Measurements from ENCODE around the gene BACH2.
"Not testable (repeated sequence)": the region's sequence is repeated elsewhere in the genome, so short reads cannot be mapped to it uniquely, and the experiment has no call there.

The BACH2 gene

DNA sequence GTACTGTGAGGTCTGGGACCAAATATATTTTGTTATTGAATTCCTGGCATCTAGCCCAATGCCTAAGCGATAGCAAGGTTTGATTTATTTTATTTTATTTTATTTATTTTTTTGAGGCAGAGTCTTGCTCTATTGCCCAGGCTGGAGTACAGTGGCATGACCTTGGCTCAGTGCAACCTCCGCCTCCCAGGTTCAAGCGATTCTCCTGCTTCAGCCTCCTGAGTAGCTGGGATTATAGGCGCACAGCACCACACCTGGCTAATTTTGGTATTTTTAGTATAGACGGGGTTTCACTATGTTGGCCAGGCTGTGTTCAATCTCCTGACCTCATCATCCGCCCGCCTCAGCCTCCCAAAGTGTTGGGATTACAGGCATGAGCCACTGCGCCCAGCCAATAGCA, 404.1 kb downstream of the BACH2 start:
- peaks cover 10% of the 10 kb centered on the region for H3K4me1 ChIP-seq
- not testable (repeated sequence) for DNase-seq (ENCODE audit: low spot score in 2 of 2)

DNA sequence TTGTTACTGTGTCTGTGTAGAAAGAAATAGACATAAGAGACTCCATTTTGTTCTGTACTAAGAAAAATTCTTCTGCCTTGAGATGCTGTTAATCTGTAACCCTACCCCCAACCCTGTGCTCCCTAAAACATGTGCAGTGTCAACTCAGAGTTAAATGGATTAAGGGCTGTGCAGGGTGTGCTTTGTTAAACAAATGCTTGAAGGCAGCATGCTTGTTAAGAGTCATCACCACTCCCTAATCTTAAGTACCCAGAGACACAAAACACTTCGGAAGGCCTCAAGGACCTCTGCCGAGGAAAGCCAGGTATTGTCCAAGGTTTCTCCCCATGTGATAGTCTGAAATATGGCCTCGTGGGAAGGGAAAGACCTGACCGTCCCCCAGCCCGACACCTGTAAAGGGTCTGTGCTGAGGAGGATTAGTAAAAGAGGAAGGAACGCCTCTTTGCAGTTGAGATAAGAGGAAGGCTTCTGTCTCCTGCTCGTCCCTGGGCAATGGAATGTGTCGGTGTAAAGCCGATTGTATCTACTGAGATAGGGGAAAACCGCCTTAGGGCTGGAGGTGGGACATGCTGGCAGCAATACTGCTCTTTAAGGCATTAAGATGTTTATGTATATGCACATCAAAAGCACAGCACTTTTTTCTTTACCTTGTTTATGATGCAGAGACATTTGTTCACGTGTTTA, 405.7 kb downstream of the BACH2 start:
- H3K4me1 ChIP-seq = peaks cover 10% of the 10 kb centered on the region
- DNase-seq (ENCODE audit: low spot score in 2 of 2) = peak; percentile 56 to 59
- H3K36me3 ChIP-seq (replicated peaks); H3K27me3 ChIP-seq (ENCODE audit: low read depth); H3K9me3 ChIP-seq; in situ Hi-C loops (cut with MboI; ENCODE audit: low sequenced_read_pairs); H3K4me3 ChIP-seq: not testable (repeated sequence)

More for the DNA sequence above, 404.1 kb downstream of the BACH2 start:
- H3K4me3 ChIP-seq; H3K27me3 ChIP-seq (ENCODE audit: low read depth); H3K9me3 ChIP-seq; in situ Hi-C loops (cut with MboI; ENCODE audit: low sequenced_read_pairs); H3K36me3 ChIP-seq (replicated peaks): not testable (repeated sequence)

DNA sequence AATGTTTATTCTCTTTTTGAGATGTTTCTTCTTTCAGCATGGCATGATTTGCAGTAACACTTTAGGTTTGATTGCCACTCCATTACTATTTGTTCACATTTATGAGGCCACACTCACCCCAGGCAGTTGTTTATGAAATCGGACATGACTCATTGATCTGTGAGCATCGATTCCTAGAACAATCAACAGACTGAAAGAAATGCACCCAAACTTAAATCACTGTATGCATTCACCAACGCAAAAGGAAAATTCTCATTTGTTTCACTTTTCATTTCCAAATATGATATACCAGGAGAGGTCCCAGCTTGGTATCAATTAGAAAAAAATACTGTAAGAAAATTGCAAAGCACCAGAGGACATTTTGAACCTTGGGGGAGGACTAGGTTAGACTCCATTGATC, 407.8 kb downstream of the BACH2 start:
- Histone ChIP-seq H3K4me3 (no peak overlapping the region), H3K4me1 (peaks cover 10% of the 10 kb centered on the region), H3K9me3 (no peaks in the 10 kb centered on the region), H3K36me3 (replicated peaks) (no peaks in the 10 kb centered on the region), H3K27me3 (ENCODE audit: low read depth) (no peaks in the 10 kb centered on the region)
- in situ Hi-C loops (cut with MboI; ENCODE audit: low sequenced_read_pairs) = no loop called here
- no peak for DNase-seq (ENCODE audit: low spot score in 2 of 2)

DNA sequence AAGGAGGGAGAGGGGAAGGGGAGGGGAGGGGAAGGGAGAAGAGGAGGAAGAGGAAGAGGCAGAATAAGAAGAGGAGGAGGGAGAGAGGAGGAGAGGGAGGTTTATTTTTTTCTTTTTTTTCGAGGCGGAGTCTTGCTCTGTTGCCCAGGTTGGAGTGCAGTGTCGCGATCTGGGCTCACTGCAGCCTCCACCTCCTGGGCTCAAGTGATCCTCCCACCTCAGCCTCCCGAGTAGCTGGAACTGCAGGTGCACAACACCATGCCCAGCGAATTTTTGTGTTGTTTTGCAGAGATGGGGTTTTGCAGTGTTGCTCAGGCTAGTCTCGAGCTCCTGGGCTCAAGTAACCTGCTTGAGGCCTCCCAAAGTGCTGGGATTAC, 408.5 kb downstream of the BACH2 start:
- Histone ChIP-seq H3K9me3 (no peaks in the 10 kb centered on the region), H3K4me3 (no peak overlapping the region), H3K27me3 (ENCODE audit: low read depth) (no peaks in the 10 kb centered on the region), H3K4me1 (peaks cover 10% of the 10 kb centered on the region), H3K36me3 (replicated peaks) (no peaks in the 10 kb centered on the region)
- no peak for DNase-seq (ENCODE audit: low spot score in 2 of 2)
- in situ Hi-C loops (cut with MboI; ENCODE audit: low sequenced_read_pairs) = no loop called here

DNA sequence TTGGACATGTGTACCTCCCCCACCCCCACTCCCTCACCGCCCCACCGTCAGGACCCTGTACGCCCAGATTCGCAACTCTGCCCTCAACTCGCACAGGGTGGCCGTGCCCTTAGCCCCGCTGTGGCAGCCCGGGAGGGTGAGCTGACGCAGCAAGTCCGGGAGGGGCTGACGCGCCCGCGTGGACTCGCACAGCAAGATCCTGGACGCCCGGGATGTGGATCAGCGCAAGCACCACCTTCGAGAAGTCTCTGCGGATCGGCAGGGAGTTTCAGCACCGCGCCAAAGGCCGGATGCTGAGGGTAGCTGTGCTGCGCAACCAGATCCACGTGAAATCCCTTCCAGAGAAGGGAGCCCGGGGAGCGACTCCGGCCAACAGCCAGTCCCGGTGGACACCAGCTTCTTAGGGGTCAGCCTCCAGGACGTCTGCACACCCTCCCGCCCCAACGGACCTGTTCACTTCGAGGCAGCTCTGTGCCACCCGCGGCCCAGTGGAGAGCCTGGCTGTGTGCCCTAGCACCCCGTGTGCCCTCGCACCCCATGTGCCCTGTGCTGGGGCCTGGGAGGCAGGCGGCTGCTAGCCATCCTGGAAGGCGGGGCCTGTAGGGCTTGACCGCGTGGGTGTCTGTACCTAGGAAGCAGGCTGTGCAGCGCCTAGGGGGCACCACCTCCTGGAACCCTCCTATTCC, 409.0 kb downstream of the BACH2 start:
- H3K36me3 ChIP-seq (replicated peaks) = no peaks in the 10 kb centered on the region
- peaks cover 10% of the 10 kb centered on the region for H3K4me1 ChIP-seq
- no peaks in the 10 kb centered on the region for H3K9me3 ChIP-seq
- in situ Hi-C loops (cut with MboI; ENCODE audit: low sequenced_read_pairs) = no loop called here
- H3K27me3 ChIP-seq (ENCODE audit: low read depth) = no peaks in the 10 kb centered on the region
- DNase-seq (ENCODE audit: low spot score in 2 of 2) = no peak
- H3K4me3 ChIP-seq = no peak overlapping the region

DNA sequence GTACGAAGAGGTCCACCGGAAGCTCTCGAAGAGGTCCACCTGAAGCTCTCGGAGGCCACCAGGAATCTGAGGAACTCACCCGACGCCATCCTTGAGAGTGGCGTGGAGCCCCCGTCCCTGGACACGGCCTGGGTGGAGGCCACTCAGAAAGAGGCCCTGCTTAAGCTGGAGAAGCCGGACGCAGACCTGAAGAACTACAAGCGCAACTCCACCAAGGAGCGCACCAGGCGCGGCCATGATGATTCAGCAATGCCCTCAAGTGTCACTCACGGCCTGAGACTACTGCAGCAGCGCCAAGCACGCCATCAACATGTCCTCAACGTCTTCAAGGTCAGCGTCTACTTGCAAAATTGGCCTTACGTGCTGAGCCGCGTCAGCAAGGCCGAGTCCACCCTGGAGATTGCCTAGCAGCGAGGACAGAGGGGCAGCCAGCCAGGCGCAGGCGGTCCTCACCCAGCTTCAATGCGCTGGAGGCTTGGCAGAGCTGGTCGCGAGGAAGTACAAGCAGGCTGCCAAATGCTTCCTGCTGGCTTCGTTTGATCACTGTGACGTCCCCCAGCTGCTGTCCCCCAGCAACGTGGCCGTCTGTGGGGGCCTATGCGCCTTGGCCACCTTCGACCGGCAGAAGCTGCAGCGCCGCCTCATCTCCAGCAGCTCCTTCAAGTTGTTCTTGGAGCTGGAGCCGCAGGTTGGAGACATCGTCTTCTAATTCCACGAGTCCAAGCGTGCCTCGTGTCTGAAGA, 410.1 kb downstream of the BACH2 start:
- Histone ChIP-seq H3K4me1 (peaks cover 9% of the 10 kb centered on the region), H3K9me3 (no peaks in the 10 kb centered on the region), H3K36me3 (replicated peaks) (no peaks in the 10 kb centered on the region), H3K4me3 (no peak overlapping the region), H3K27me3 (ENCODE audit: low read depth) (no peaks in the 10 kb centered on the region)
- DNase-seq (ENCODE audit: low spot score in 2 of 2) = no peak
- in situ Hi-C loops (cut with MboI; ENCODE audit: low sequenced_read_pairs) = no loop called here

Measured in HAP-1 (cell line).